Liver (tissue), 9 donors: ENCODE results near the gene ALG5. TPM values are rescaled to one million over a fixed set of nuclear protein-coding genes. Genes with fewer than 3 reads are reported as not detected.

Experiments
- DNase-seq: peaks from one replicate; pipeline ENCODE4 v3.0.0-alpha.2; 2017; ENCODE audit warnings: low spot score
- H3K27ac ChIP-seq, 2 donors: one replicate each; pipeline ENCODE4 v1.7.0; 2013; ENCODE audit warnings: inconsistent platforms in 2 of 2, low read length in 2 of 2, control low read depth in 1 of 2, low read depth in 1 of 2, mild to moderate bottlenecking in 1 of 2
- H3K27me3 ChIP-seq, 4 donors: one replicate each; pipeline versions ENCODE4 v1.6.1 to v1.7.0; 2013; ENCODE audit warnings: low read length in 3 of 4, inconsistent platforms in 1 of 4, mild to moderate bottlenecking in 1 of 4, moderate library complexity in 1 of 4; ENCODE audit not compliant: control insufficient read depth in 4 of 4, insufficient read depth in 4 of 4
- H3K36me3 ChIP-seq, 4 donors: one replicate each; pipeline versions ENCODE4 v1.6.1 to v1.7.0; 2013; ENCODE audit warnings: low read length in 3 of 4, mild to moderate bottlenecking in 3 of 4, low read depth in 1 of 4, moderate library complexity in 1 of 4; ENCODE audit not compliant: control insufficient read depth in 4 of 4, insufficient read depth in 3 of 4
- H3K4me1 ChIP-seq, 4 donors: one replicate each; pipeline versions ENCODE4 v1.6.1 to v1.7.0; 2013; ENCODE audit warnings: low read length in 3 of 4, mild to moderate bottlenecking in 3 of 4, moderate library complexity in 1 of 4; ENCODE audit not compliant: control insufficient read depth in 4 of 4, insufficient read depth in 4 of 4
- H3K4me3 ChIP-seq, 3 donors: one replicate each; pipeline versions ENCODE4 v1.6.1 to v1.7.0; 2013; ENCODE audit warnings: low read length in 3 of 3, control low read depth in 1 of 3, low read depth in 1 of 3, mild to moderate bottlenecking in 1 of 3
- H3K9ac ChIP-seq, 2 donors: one replicate each; pipeline ENCODE4 v1.7.0; 2013; ENCODE audit warnings: low read length in 2 of 2, mild to moderate bottlenecking in 2 of 2, moderate library complexity in 2 of 2, control low read depth in 1 of 2, low read depth in 1 of 2
- H3K9me3 ChIP-seq, 4 donors: one replicate each; pipeline versions ENCODE4 v1.6.1 to v1.7.0; 2013; ENCODE audit warnings: low read length in 3 of 4; ENCODE audit not compliant: control insufficient read depth in 4 of 4
- ATF3 ChIP-seq: IDR thresholded peaks from 2 replicates; pipeline ENCODE4 v1.6.1; 2016; ENCODE audit warnings: antibody characterized with exemption
- CTCF ChIP-seq: fragments of 150-350 bp; IDR thresholded peaks from 2 replicates; pipeline ENCODE4 v1.5.1; 2017; ENCODE audit warnings: improper control_type of control experiment, low read depth, low read length; ENCODE audit not compliant: missing input control
- EGR1 ChIP-seq, 2 donors: IDR thresholded peaks; 2 replicates each; pipeline ENCODE4 v1.6.1; 2016 to 2018; ENCODE audit warnings: antibody characterized with exemption in 2 of 2, low read depth in 2 of 2
- FOXA1 ChIP-seq: IDR thresholded peaks from 2 replicates; pipeline ENCODE4 v1.6.1; 2016; ENCODE audit warnings: antibody characterized with exemption
- FOXA2 ChIP-seq: IDR thresholded peaks from 2 replicates; pipeline ENCODE4 v1.6.1; 2016; ENCODE audit warnings: antibody characterized with exemption
- HNF4A ChIP-seq, 2 donors: conservative IDR thresholded peaks; 2 replicates each; pipeline ENCODE4 v1.6.1; 2016; ENCODE audit warnings: antibody characterized with exemption in 2 of 2, mild to moderate bottlenecking in 2 of 2
- HNF4G ChIP-seq: IDR thresholded peaks from 2 replicates; pipeline ENCODE4 v1.6.1; 2016; ENCODE audit warnings: antibody characterized with exemption
- JUND ChIP-seq, 2 donors: IDR thresholded peaks; 2 replicates each; pipeline ENCODE4 v1.6.1; 2016; ENCODE audit warnings: antibody characterized with exemption in 2 of 2
- NR2F2 ChIP-seq: IDR thresholded peaks from 2 replicates; pipeline ENCODE4 v1.6.1; 2016; ENCODE audit warnings: antibody characterized with exemption
- RAD21 ChIP-seq, 2 donors: IDR thresholded peaks; 2 replicates each; pipeline ENCODE4 v1.6.1; 2016; ENCODE audit warnings: antibody characterized with exemption in 2 of 2, mild to moderate bottlenecking in 2 of 2
- REST ChIP-seq: IDR thresholded peaks from 2 replicates; pipeline ENCODE4 v1.6.1; 2016; ENCODE audit warnings: antibody characterized with exemption, mild to moderate bottlenecking
- RXRA ChIP-seq, 2 donors: IDR thresholded peaks; 2 replicates each; pipeline ENCODE4 v1.6.1; 2017 to 2018; ENCODE audit warnings: antibody characterized with exemption in 2 of 2, mild to moderate bottlenecking in 1 of 2
- SP1 ChIP-seq: IDR thresholded peaks from 2 replicates; pipeline ENCODE4 v1.6.1; 2018; ENCODE audit warnings: antibody characterized with exemption, mild to moderate bottlenecking
- YY1 ChIP-seq: IDR thresholded peaks from 2 replicates; pipeline ENCODE4 v1.6.1; 2016; ENCODE audit warnings: antibody characterized with exemption, mild to moderate bottlenecking
- ZBTB33 ChIP-seq: IDR thresholded peaks from 2 replicates; pipeline ENCODE4 v1.6.1; 2016; ENCODE audit warnings: antibody characterized with exemption
- WGBS: extraction: QIAGEN DNeasy Blood & Tissue Kit; methylation state at CpG from one replicate; pipeline ENCODE4 v1.1.7; 2013; 5-methylcytosine and 5-hydroxymethylcytosine counted together
- polyA plus RNA-seq, 2 donors: library from polyadenylated mRNA; stranded (reverse) in 1 of 2; unstranded in 1 of 2; fragments of 200-250 nt in 1 of 2; fragments of >200 nt in 1 of 2; fragmentation: Nextera tagmentation in 1 of 2; extraction: Ambion mirVana in 1 of 2; gene quantifications; one replicate each; pipeline versions ENCODE4 v1.2.1 to v1.2.3, GENCODE V29; 2013 to 2015
- total RNA-seq, 2 donors: library from RNA; depleted of rRNA; stranded (reverse); fragments of >200 nt; gene quantifications; one replicate each; pipeline ENCODE4 v1.2.3, GENCODE V29; 2014
- donor health status: healthy.
- donor health status: healthy.
- donor health status: healthy.
- donor health status: healthy.
- donor health status: healthy.

ALG5 gene
- total and polyA plus RNA-seq, 4 donors, result 20.7 to 60.1 (median 37.5) TPM

- Histone ChIP-seq H3K9me3 (no peaks in the 10 kb centered on the region), H3K27me3 (no peaks in the 10 kb centered on the region), H3K27ac (no peak overlapping the region), H3K9ac (no peak overlapping the region), H3K36me3 (peaks cover 8 to 40% (median 27%) of the 10 kb centered on the region in 4 donors), H3K4me3 (no peak overlapping the region), H3K4me1 (no peaks in the 10 kb centered on the region)
- TF ChIP-seq FOXA2 (no peak), HNF4G (no peak), RXRA (IDR thresholded peaks at IDR 0.05) (no peak), FOXA1 (no peak), JUND (IDR thresholded peaks at IDR 0.05) (no peak), RAD21 (IDR thresholded peaks at IDR 0.05) (no peak), EGR1 (IDR thresholded peaks at IDR 0.05; ENCODE audit: low read depth in 2 of 2) (no peak), CTCF (no peak), NR2F2 (no peak), ZBTB33 (no peak), HNF4A (conservative IDR thresholded peaks at IDR 0.05) (no peak), SP1 (no peak), ATF3 (no peak), YY1 (no peak), REST (no peak)
- 98% methylated on average over 4 of the region's 4 CpGs for WGBS
- no peak for DNase-seq
Observed at GRCh38 chr13:36966404-36966803, 32.7 kb downstream of the ALG5 start.

GRCh38 chr13:36965767-36966166 is 33.4 kb downstream of the ALG5 start:
- Histone ChIP-seq H3K9me3 (no peaks in the 10 kb centered on the region), H3K4me3 (no peak overlapping the region), H3K9ac (no peak overlapping the region), H3K27me3 (no peaks in the 10 kb centered on the region), H3K4me1 (no peaks in the 10 kb centered on the region), H3K27ac (no peak overlapping the region), H3K36me3 (peaks cover 8 to 41% (median 29%) of the 10 kb centered on the region in 4 donors)
- no peak for TF ChIP-seq EGR1 (IDR thresholded peaks at IDR 0.05; ENCODE audit: low read depth in 2 of 2)
- no peak for TF ChIP-seq REST
- no peak for TF ChIP-seq YY1
- TF ChIP-seq HNF4G, result no peak
- no peak for TF ChIP-seq RAD21 (IDR thresholded peaks at IDR 0.05)
- TF ChIP-seq FOXA2, result no peak
- no peak for TF ChIP-seq ATF3
- 83% methylated on average over 2 of the region's 2 CpGs for WGBS
- no peak for DNase-seq
